HG02588 (cell line): ENCODE results near the gene SGK1.

Source experiments
- ATAC-seq: cut with Tn5 transposase; IDR thresholded peaks from one replicate; pipeline ENCODE4 v1.9.1; 2021; ENCODE audit warnings: mild to moderate bottlenecking, moderate library complexity; ENCODE audit not compliant: unreplicated experiment

SGK1 gene

GRCh38 chr6:134174672-134175531 is 143.0 kb downstream of the SGK1 start:
- peak; percentile 75 for ATAC-seq

- no peak for ATAC-seq
These were observed 143.8 kb downstream of the SGK1 start for GRCh38 chr6:134173936-134174671.

DNA sequence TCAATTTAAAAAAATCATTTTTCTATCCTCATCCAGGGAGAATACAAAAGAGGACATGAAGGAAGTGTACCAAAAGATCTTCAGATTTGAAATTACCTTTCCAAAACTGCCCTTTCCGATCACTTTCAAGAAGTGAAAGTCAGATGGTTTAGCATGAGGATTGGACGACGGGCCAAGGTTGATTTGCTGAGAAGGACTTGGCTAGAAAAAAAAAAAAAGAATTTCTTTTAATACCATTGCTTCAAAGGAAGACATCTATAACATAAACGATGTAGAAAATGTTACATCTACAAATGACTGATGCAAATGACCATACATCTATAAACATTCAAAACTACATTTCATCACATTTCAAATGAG is 144.6 kb downstream of the SGK1 start:
- no peak for ATAC-seq

DNA sequence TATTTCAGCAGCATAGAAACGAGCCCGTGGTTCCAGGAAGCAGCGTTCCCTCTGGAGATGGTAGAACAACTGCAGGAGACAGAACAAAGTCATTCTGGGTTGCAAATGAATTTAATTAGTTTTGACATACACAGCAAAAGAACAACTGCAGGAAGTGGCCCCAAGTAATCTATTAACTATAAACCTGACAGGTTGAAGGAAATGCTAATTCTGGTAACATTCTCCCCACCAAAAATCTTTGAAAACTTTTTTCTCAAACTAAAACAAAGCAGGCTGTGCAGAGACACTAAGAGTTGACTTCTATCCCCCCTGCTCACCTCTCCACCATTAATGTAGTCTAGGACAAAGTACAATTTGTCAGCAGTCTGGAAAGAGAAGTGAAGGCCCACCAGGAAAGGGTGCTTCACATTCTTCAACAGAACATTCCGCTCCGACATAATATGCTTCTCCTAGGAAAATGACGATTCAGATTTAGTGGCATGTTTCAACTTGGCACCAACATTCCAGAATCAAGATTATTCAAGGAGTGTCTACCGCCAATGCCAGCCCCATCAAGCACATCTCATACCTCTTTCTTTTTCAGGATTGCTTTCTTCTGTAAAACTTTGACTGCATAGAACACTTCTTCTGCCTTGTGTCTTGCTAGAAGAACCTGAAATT is 145.1 kb downstream of the SGK1 start:
- ATAC-seq, result no peak

- ATAC-seq, result no peak
These were observed 145.7 kb downstream of the SGK1 start for GRCh38 chr6:134172020-134172705.

DNA sequence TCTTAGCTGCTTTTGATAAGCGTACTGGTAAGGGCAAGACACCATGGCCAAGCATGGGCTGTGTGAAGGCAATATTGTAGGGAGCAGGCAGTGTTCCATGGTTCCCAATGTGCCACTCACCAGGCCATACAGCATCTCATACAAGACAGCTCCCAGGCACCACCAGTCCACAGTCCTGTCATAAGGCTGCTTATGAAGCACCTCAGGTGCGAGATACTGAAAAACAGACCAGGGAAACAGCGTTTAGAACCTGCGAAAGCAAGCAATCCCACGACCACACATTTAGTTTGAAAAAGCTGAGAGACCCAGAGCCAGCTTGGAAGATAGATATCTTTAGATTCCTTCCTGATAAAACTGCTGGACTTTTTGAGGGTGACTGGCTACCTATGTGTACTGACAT is 146.4 kb downstream of the SGK1 start:
- ATAC-seq, result no peak

DNA sequence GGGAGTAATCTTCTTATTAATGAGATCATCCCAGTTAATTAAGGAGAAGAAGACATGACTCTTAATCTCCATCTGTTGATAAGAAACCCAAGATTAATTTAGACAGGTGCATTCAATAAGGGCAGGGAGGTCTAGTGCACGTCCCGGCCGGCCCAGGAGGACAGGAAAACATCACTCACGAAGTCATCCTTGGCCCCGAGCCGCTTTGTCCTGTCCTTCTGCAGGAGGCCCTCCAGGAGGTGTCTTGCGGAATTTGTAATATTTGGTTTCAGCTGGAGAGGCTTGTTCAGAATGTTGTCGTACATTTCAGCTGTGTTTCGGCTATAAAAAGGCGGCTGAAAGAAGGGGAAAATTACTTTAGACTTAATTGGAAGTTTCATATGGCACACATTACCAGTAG is 147.1 kb downstream of the SGK1 start:
- no peak for ATAC-seq

DNA sequence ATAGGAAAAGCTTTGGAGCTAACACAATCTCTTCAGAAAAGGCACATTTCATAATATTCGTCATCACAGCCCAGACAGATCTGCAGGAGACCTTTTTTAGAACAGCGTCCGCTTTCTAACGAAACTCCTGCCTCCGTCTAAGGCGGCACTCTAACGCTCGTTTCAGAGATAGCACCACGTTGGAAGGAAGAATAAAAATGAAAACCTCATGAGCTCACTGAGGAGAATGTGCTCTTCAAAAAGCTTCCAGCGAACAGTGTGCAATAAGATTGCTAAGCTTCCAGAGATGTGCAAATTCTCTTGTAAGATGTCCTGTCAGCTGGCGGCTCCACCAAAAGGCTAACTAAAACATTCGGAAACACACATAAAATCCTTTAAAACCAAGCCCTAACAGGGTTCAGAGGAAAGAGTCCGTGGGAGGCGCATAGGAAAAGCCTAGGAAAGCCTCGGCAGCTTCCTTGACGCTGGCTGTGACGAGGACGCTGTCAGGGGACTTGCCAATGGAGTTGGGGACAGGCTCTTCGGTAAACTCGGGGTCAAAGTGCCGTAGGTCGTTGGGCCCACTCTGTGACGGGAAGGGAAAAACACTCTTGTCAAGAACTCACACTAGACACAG is 147.9 kb downstream of the SGK1 start:
- ATAC-seq, result no peak

DNA sequence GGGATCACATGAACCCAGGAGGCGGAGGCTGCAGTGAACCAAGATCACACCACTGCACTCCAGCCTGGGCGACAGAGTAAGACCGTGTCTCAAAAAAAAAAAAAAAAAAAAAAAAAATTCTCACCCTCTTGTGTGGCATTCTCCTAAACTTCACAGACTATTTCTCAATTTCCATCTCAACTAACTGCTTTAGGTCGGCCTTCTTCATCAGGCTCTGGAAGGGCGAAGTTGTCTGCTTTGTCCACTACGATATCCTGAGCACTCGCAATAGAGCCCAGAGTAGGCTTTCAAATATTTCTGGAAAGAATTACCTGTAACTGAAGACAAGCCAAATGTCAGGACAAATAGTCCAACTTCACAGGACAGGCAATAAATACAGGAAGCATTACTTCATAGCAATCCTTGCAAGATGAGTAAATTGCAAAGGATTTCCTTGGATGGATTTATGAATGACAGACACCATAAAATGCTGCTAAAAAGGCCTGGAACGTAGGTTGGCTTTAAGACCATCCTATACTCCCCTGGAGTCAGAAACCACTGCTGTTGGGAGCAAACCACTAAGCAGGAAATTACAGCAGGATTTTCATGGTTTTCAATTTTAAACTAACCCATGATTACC is 149.2 kb downstream of the SGK1 start:
- ATAC-seq, result no peak

GRCh38 chr6:134166511-134167261 is 151.2 kb downstream of the SGK1 start:
- no peak for ATAC-seq

DNA sequence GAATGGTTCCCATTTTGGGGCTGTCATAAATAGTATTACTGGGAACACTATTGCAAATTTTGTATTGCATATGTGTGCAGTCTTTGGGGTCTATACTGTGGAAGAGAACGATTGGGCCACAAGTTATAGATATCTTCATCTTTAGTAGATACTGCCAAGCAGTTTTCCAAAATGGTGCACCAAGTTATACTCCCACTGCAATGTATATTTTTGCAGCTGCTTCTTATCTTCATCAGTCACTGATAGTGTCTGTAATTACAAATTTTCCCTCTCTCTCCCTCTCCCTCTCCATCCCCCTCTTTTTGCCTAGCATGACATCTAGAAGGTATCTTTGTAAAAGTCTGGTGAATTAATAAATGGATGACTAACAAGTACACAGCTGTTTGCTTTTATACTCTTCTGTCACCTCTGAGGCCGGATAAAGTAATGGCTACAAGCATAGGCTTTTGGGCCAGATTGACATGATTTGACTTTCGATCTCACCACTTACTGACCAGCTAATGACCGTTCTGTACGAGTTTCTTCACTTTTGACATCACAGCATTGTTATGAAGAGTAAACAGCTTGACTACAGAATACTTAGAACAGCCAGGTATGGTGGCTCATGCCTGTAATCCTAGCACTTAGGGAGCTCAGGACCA is 152.2 kb downstream of the SGK1 start:
- ATAC-seq, result no peak

GRCh38 chr6:134164300-134164699 is 153.6 kb downstream of the SGK1 start:
- ATAC-seq, result no peak

GRCh38 chr6:134162932-134163331 is 155.0 kb downstream of the SGK1 start:
- no peak for ATAC-seq

- no peak for ATAC-seq
These were observed 156.9 kb downstream of the SGK1 start for GRCh38 chr6:134161041-134161440.

- no peak for ATAC-seq
These were observed 165.0 kb downstream of the SGK1 start for GRCh38 chr6:134152767-134153485.

GRCh38 chr6:134148566-134148965 is 169.3 kb downstream of the SGK1 start:
- no peak for ATAC-seq

GRCh38 chr6:134147034-134147533 is 170.8 kb downstream of the SGK1 start:
- no peak for ATAC-seq
